Nephron progenitor cell (in vitro differentiated cells): ENCODE data around the gene SCRT2.

Experiments
- DNase-seq: peaks from one replicate; pipeline ENCODE4 v3.0.0; 2021
- H3K27ac Mint-ChIP-seq: 2 replicates; pipeline ENCODE4 v1.8.0; 2021; ENCODE audit warnings: mild to moderate bottlenecking, moderate library complexity, mixed read lengths
- H3K27me3 Mint-ChIP-seq: 2 replicates; pipeline ENCODE4 v1.8.0; 2021; ENCODE audit warnings: mild to moderate bottlenecking, low read depth, mixed read lengths; ENCODE audit not compliant: poor library complexity
- H3K36me3 Mint-ChIP-seq: 2 replicates; pipeline ENCODE4 v1.8.0; 2021; ENCODE audit warnings: low read depth, mixed read lengths
- H3K4me1 Mint-ChIP-seq: 2 replicates; pipeline ENCODE4 v1.8.0; 2021; ENCODE audit warnings: mixed read lengths
- H3K4me3 Mint-ChIP-seq: 2 replicates; pipeline ENCODE4 v1.8.0; 2021; ENCODE audit warnings: mild to moderate bottlenecking, moderate library complexity, mixed read lengths
- H3K9me3 Mint-ChIP-seq: 2 replicates; pipeline ENCODE4 v1.8.0; 2021; ENCODE audit warnings: mild to moderate bottlenecking, moderate library complexity, mixed read lengths
- TF ChIP-seq, protein P1 (sequence below): fragments of 200-600 bp; sonication (generic); IDR thresholded peaks from 2 replicates; pipeline ENCODE4 v1.5.0; 2021; ENCODE audit warnings: antibody characterized with exemption

The SCRT2 gene

DNA sequence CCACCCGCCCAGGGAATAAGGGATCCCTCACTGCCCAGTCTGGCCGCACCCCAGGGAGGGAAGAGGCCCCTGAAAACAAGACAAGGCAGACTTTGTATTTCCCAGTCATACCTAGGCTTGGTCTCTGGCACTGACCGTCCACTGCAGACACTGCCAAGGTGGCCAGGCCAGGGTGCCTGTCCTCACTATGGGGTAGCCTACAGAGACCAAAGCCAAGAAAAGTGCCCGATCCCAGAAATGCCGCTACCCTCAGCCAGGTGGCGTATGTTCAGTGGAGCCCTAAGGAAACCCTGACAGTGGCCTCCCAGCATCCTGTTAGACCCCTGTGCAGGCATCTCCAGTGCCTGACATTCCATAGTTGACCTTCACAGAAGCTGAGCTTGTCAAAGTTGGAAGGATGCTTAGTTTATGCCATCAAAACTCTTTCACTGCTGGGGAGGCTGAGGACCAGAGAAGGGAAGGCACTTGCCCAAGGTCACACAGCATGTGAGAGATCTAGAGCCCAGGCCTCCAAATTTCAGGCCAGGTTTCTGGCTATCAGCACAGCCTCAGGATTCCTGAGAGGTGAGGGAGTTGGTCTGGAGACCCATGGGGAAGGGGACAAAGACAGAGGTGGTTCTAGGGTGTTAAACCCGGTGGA lies 2.5 kb downstream of the SCRT2 start:
- DNase-seq, result no peak
- TF ChIP-seq, protein P1, sequence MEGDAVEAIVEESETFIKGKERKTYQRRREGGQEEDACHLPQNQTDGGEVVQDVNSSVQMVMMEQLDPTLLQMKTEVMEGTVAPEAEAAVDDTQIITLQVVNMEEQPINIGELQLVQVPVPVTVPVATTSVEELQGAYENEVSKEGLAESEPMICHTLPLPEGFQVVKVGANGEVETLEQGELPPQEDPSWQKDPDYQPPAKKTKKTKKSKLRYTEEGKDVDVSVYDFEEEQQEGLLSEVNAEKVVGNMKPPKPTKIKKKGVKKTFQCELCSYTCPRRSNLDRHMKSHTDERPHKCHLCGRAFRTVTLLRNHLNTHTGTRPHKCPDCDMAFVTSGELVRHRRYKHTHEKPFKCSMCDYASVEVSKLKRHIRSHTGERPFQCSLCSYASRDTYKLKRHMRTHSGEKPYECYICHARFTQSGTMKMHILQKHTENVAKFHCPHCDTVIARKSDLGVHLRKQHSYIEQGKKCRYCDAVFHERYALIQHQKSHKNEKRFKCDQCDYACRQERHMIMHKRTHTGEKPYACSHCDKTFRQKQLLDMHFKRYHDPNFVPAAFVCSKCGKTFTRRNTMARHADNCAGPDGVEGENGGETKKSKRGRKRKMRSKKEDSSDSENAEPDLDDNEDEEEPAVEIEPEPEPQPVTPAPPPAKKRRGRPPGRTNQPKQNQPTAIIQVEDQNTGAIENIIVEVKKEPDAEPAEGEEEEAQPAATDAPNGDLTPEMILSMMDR, result peak; percentile 17
- peaks cover 52% of the 10 kb centered on the region for H3K4me1 Mint-ChIP-seq
- H3K36me3 Mint-ChIP-seq, result no peaks in the 10 kb centered on the region
- H3K9me3 Mint-ChIP-seq, result no peaks in the 10 kb centered on the region
- H3K27ac Mint-ChIP-seq, result no peak overlapping the region
- H3K4me3 Mint-ChIP-seq, result peak overlapping the region; percentile 44
- peaks cover 74% of the 10 kb centered on the region for H3K27me3 Mint-ChIP-seq

DNA sequence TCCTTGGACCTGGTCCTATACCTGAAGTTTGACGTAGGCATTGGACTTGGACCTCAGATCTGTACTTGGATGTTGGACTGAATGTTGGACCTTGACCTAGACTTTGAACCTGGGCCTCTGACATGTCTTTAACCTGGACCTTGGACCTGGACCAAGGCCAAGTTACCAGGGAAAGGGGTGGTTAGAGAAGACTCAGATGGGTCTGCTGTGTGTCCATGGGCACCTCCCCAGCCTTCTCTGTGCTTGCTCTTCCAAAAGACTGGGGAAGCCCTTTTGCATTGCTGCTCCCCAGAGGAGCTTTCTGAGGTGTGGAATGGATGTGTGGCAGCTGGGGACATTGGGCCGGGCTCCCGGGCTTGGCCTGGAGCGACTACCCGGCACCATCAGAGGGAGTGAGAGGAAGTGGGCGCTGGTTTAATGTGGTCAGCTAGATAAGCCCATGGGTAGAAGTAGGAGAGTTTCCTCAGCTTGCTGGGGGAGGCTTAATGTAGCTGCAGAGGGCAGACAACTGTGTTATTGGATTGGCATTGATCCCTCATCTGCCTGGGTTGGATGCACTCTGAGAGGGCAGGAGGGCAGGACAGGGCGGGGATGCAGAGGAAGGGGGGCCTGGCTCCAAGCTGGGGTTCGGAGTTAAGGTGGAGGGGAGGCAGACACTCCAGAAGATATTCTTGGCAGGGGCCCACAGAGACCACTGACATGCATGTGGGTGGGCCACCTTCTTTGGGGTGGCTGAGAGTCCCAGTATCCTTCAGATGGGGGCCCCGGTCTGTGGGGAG lies 4.2 kb downstream of the SCRT2 start:
- no peak for DNase-seq
- peaks cover 70% of the 10 kb centered on the region for H3K27me3 Mint-ChIP-seq
- H3K9me3 Mint-ChIP-seq, result no peaks in the 10 kb centered on the region
- peaks cover 52% of the 10 kb centered on the region for H3K4me1 Mint-ChIP-seq
- TF ChIP-seq, protein P1, result no peak
- no peak overlapping the region for H3K27ac Mint-ChIP-seq
- H3K36me3 Mint-ChIP-seq, result no peaks in the 10 kb centered on the region
- peak overlapping the region; percentile 70 for H3K4me3 Mint-ChIP-seq

DNA sequence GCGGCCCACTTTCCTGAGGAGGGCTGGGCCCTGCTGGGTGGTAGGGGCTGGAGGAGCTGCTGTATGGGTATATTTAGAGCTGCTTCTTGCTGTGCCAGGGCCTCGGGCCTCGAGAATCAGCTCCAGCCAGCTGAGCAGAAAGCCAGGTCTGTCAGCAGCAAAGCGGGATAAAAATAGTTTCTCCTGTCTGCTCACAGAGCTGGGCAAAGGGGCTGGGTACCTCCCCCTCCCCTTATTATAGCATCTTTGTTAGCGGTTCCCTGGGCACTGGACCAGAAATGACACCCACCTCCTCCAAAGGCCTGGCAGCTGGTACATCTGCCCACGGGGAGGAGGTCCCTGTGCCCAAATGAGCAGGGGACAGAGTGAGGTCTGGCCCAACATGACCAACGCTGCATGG lies 6.0 kb downstream of the SCRT2 start:
- H3K4me1 Mint-ChIP-seq, result peaks cover 57% of the 10 kb centered on the region
- no peak overlapping the region for H3K4me3 Mint-ChIP-seq
- no peak overlapping the region for H3K27ac Mint-ChIP-seq
- DNase-seq, result no peak
- H3K27me3 Mint-ChIP-seq, result peaks cover 60% of the 10 kb centered on the region
- no peaks in the 10 kb centered on the region for H3K36me3 Mint-ChIP-seq
- no peaks in the 10 kb centered on the region for H3K9me3 Mint-ChIP-seq
- TF ChIP-seq, protein P1, result no peak

DNA sequence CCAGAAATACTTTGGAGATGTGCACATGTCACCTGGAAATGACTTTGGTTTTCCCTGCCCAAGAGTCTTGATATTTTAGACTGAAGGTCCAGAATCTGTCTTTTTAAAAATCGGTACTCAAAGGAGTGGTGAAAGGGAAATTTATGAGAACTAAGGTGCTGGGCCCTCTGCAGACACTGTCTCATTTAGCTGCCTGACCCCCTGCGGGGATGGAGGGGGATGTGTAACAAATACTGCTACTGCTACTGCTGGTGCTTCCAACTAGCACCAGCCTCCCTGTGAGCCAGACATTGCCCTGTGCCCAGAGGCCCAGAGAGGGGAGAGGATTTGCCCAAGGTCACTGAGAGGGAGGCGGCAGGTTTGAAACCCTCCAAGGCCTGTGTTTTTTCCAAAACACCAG lies 7.0 kb downstream of the SCRT2 start:
- Mint-ChIP-seq H3K27ac (no peak overlapping the region), H3K4me3 (no peak overlapping the region), H3K4me1 (peaks cover 52% of the 10 kb centered on the region), H3K9me3 (no peaks in the 10 kb centered on the region), H3K36me3 (no peaks in the 10 kb centered on the region), H3K27me3 (peaks cover 51% of the 10 kb centered on the region)
- DNase-seq, result no peak
- TF ChIP-seq, protein P1, result no peak

DNA sequence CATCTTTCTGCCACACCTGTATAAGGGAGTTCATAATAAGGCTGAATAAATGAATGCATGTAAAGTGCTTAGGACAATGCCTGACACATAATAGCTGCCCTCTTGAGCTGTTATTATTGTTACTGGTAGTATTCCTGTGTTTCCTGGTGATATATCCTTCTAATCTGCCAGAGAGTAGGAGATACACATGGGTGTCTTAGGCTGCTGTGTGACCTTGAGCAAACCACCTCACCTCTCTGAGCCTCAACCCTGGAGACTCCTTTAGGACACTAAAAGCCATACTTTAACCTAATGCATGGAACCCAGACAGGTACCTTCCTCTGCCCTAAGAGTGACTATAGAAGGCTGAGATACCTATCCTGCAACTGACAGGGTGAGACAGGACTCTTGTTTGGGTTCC lies 7.6 kb downstream of the SCRT2 start:
- TF ChIP-seq, protein P1, result no peak
- Mint-ChIP-seq H3K4me1 (peaks cover 52% of the 10 kb centered on the region), H3K36me3 (no peaks in the 10 kb centered on the region), H3K27ac (no peak overlapping the region), H3K9me3 (no peaks in the 10 kb centered on the region), H3K27me3 (peaks cover 48% of the 10 kb centered on the region), H3K4me3 (no peak overlapping the region)
- no peak for DNase-seq
